Activated CD4-positive, CD25-positive, alpha-beta regulatory T cell treated with anti-CD3 and anti-CD28 coated beads, Interleukin-2, amount 50 U/mL, for 24 hours (primary cell): ENCODE measurements around the gene NHSL2.
A peak's percentile ranks its signal among the peaks of the same experiment; 100 is the strongest.

ENCODE experiments used
- ATAC-seq, 2 donors: fragments of 150-1000 bp; cut with Tn5 transposase; one replicate each; pipeline ENCODE4 v1.10.0; 2021; ENCODE audit warnings: mild to moderate bottlenecking in 1 of 2, moderate library complexity in 1 of 2

Gene NHSL2

GRCh38 chrX:72114306-72114705, 203.7 kb downstream of the NHSL2 start:
- ATAC-seq = no peak

- no peak for ATAC-seq
Observed at GRCh38 chrX:72114807-72115206, 204.2 kb downstream of the NHSL2 start.

GRCh38 chrX:72115380-72115779, 204.7 kb downstream of the NHSL2 start:
- ATAC-seq = no peak

GRCh38 chrX:72117636-72118210, 207.1 kb downstream of the NHSL2 start:
- ATAC-seq = no peak

GRCh38 chrX:72120837-72121236, 210.2 kb downstream of the NHSL2 start:
- ATAC-seq = no peak

GRCh38 chrX:72121383-72121782, 210.7 kb downstream of the NHSL2 start:
- peak; percentile 32 to 68 for ATAC-seq

- ATAC-seq = no peak
Observed at GRCh38 chrX:72122621-72123337, 212.1 kb downstream of the NHSL2 start.

- no peak for ATAC-seq
Observed at GRCh38 chrX:72123471-72124185, 213.0 kb downstream of the NHSL2 start.

GRCh38 chrX:72124540-72125201, 214.0 kb downstream of the NHSL2 start:
- no peak for ATAC-seq

- ATAC-seq = no peak
Observed at GRCh38 chrX:72125331-72126047, 214.8 kb downstream of the NHSL2 start.

GRCh38 chrX:72126048-72126415, 215.4 kb downstream of the NHSL2 start:
- no peak for ATAC-seq

GRCh38 chrX:72126539-72127140, 216.0 kb downstream of the NHSL2 start:
- peak; percentile 80 to 84 for ATAC-seq

GRCh38 chrX:72127332-72127731, 216.7 kb downstream of the NHSL2 start:
- ATAC-seq = no peak

GRCh38 chrX:72128183-72128834, 217.7 kb downstream of the NHSL2 start:
- ATAC-seq = no peak

GRCh38 chrX:72128881-72129280, 218.2 kb downstream of the NHSL2 start:
- no peak for ATAC-seq

- ATAC-seq = no peak
Observed at GRCh38 chrX:72129661-72130060, 219.0 kb downstream of the NHSL2 start.

- ATAC-seq = no peak
Observed at GRCh38 chrX:72130156-72130761, 219.6 kb downstream of the NHSL2 start.

- ATAC-seq = no peak
Observed at GRCh38 chrX:72130762-72131250, 220.2 kb downstream of the NHSL2 start.

GRCh38 chrX:72131317-72132294, 221.0 kb downstream of the NHSL2 start, which contains the start of gene RTL5:
RTL5 (minus strand) TSS chrX:72131915.
- peak; percentile 64 to 69 for ATAC-seq

GRCh38 chrX:72132456-72132855, 221.8 kb downstream of the NHSL2 start:
- no peak for ATAC-seq
